LNCaP clone FGC (cell line): Measurements from ENCODE around the gene KRT3.

Experiments
- DNase-seq: peaks from one replicate; pipeline ENCODE4 v3.0.0-alpha.2; 2011; ENCODE audit warnings: low read depth
- H3K4me3 ChIP-seq: 2 replicates; pipeline ENCODE4 v1.5.1; 2011; ENCODE audit warnings: mild to moderate bottlenecking, low read depth, low read length, control low read depth
- TF ChIP-seq, protein P1 (sequence below): IDR thresholded peaks from 2 replicates; pipeline ENCODE4 v1.5.1; 2012; ENCODE audit warnings: mild to moderate bottlenecking; ENCODE audit not compliant: control insufficient read depth, insufficient read depth; ENCODE audit errors: extremely low read depth

KRT3 gene

DNA sequence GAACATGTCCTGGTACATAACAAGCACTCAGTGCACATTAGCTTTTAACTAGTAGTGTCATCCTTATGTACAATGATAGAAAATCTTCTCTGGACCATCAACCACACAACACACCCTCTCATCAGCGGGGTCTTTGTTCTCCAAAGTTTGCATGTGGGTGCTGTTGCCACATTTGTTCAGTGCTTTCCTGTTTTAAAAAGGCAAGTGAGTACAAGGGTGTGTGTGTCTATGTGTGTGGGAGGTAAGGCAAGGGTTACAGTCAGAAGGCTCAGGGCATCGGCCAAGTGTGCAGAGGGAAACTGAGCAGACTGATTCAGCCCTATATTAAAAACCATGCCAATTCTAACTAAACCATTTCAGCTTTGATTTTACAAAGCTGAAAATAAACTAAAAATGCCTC is 36.7 kb downstream of the KRT3 start:
- no peak overlapping the region for H3K4me3 ChIP-seq
- DNase-seq, result no peak
- TF ChIP-seq, protein P1, sequence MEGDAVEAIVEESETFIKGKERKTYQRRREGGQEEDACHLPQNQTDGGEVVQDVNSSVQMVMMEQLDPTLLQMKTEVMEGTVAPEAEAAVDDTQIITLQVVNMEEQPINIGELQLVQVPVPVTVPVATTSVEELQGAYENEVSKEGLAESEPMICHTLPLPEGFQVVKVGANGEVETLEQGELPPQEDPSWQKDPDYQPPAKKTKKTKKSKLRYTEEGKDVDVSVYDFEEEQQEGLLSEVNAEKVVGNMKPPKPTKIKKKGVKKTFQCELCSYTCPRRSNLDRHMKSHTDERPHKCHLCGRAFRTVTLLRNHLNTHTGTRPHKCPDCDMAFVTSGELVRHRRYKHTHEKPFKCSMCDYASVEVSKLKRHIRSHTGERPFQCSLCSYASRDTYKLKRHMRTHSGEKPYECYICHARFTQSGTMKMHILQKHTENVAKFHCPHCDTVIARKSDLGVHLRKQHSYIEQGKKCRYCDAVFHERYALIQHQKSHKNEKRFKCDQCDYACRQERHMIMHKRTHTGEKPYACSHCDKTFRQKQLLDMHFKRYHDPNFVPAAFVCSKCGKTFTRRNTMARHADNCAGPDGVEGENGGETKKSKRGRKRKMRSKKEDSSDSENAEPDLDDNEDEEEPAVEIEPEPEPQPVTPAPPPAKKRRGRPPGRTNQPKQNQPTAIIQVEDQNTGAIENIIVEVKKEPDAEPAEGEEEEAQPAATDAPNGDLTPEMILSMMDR, result no peak

DNA sequence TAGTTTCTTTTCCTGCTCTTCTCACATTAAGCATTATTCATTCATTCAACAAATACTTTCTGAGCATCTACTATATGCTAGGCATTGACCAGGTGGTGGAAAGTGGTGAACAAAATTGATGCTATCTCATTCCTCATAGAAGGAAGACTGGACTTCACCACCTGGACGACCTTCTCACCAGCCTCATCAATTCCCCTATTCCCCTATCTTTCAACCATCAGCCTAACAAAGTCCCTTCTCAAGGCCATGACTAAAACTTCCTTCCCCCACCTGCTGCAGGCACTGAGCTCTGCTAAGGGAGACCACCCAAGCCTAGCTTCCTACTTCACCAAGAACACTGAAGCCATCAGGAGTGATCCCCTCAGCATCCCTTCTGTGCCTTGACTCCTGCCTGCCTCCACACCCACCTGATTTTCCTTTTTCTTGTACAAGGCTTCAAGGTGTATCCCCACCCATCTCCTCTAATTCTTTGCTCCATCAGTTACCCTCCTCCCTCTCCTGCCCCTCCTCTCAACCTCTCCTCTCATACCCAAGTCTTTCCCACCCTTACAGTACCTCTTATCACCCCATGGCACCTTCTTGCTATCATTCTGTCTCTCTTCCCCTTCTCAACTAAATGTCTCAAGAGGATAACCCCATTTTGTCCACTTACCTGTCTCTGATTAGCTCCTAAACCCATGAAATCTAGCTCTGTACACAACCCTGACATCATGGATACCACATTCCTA is 38.3 kb downstream of the KRT3 start:
- no peak for DNase-seq
- TF ChIP-seq, protein P1, result no peak
- no peak overlapping the region for H3K4me3 ChIP-seq

DNA sequence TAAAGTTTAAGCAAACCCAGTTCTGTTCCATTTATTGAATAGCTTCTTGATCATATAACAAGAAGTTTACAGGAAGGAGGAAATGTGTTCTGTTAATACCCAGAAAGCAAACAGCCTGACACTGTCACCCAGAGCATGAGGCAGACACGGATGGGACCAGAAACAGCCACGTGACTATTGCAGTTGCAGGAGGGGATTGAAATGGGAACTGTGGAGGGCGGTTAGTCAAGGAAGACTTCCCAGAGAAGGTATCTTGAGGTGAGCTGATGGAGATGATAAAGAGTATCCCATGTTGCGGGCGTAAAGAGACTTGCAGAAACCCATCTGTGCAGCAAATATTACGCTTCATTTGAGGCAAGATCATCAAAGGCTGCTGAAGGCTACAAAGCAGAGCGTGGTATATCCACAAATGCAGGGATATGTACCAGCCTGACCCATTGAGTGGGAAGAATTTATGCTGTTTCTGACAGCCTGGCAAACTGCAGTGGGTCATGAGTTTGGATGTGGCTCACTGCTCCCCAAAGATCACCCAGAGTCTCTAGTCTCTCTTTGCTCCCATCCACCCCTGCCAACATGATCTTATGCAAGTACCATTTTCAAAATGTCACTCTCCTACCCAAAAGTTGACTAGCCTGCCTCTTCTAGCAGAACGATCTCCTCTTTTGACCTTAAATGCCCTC is 39.5 kb downstream of the KRT3 start:
- TF ChIP-seq, protein P1, result no peak

DNA sequence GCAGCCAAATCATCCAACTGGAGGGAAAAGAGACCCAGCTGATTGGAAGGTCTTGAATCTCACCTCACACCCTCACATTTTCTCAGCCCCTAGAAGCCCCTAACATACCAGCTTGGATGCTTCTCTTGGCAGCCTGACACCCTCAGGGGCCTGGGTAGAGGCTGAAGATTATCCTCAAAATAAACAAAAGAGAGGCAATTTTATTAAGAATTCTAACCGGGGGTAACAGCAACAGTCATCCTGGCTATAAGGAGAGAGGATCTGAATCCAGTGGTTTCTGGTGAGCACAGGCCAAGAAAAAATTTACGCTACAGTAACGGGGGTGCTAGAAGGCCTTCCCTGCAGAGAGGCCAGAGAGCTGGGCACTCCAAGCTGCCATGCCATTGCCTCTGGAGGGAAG is 40.4 kb downstream of the KRT3 start:
- no peak for DNase-seq
- TF ChIP-seq, protein P1, result no peak
- H3K4me3 ChIP-seq, result no peak overlapping the region

More for the DNA sequence above, 39.5 kb downstream of the KRT3 start:
- no peak overlapping the region for H3K4me3 ChIP-seq
- no peak for DNase-seq

DNA sequence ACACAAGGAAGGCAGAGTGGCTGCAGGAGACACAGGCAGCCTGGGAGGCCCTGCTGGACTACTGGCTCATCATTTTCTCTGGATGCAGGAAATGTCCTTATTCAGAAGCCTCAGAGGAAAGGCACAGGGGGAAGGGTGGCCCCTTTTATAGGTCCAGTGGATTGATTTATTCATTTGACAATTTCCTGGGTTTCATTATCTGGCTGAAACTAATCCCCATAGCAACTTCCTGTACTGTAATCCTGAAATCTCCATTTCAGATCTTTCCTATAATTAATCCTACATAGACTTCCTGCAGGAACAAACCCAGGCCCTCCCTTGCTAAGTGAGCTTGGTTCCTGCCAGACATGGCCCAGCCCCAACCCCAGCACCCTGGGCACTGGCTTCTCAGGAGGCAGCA is 41.8 kb downstream of the KRT3 start:
- TF ChIP-seq, protein P1, result no peak
- H3K4me3 ChIP-seq, result no peak overlapping the region
- no peak for DNase-seq

DNA sequence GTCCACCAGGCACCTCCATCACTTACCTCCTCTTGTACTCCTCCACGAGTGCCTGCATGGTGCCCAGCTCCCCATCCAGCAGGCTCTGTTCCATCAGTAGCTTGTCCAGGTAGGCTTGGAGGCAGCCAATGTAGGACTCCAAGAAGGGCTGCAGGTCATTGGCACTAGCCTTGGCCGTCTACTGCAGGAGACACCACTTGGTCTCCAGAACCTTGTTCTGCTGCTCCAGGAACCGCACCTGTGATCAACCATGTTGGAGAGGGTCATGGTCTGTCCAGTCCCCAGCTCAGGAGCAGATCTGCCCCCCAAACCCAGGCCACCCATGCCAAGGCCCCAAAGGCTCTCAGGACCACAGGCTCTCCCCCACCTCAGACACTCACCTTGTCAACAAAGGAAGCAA is 42.6 kb downstream of the KRT3 start:
- DNase-seq, result no peak
- H3K4me3 ChIP-seq, result no peak overlapping the region
- TF ChIP-seq, protein P1, result no peak
